CD8-positive, alpha-beta memory T cell (primary cell): ENCODE measurements around the gene GNG13. TPM values are rescaled to one million over a fixed set of nuclear protein-coding genes. Genes with fewer than 3 reads are reported as not detected.

ENCODE experiments used
- CTCF ChIA-PET: fragments of 350-600 bp; sonication (Branson Sonifier 250); formaldehyde crosslinking; loops from one replicate; lab custom pipeline; 2021; ENCODE audit warnings: antibody characterized with exemption; lab: Charles Lee
- POLR2A ChIA-PET: fragments of 350-600 bp; sonication (Branson Sonifier 250); formaldehyde crosslinking; loops from one replicate; lab custom pipeline; 2021; ENCODE audit warnings: antibody characterized with exemption; lab: Charles Lee
- DNase-seq, 5 donors: peaks; one replicate each; pipeline versions ENCODE4 v3.0.0 to v3.0.0-alpha.2; 2020 to 2022; ENCODE audit warnings: mixed read lengths in 1 of 5
- H3K27ac ChIP-seq: one replicate; pipeline ENCODE4 v1.7.0; 2013; ENCODE audit warnings: low read depth, mild to moderate bottlenecking, low read length, moderate library complexity
- H3K27me3 ChIP-seq: 2 replicates; pipeline ENCODE4 v1.7.0; 2013; ENCODE audit warnings: low read length, mild to moderate bottlenecking; ENCODE audit not compliant: insufficient read depth, poor library complexity, severe bottlenecking
- H3K36me3 ChIP-seq: 2 replicates; pipeline ENCODE4 v1.7.0; 2013; ENCODE audit warnings: mild to moderate bottlenecking, low read length, moderate library complexity; ENCODE audit not compliant: insufficient read depth
- H3K4me1 ChIP-seq: 2 replicates; pipeline ENCODE4 v1.7.0; 2013; ENCODE audit warnings: mild to moderate bottlenecking, low read length, moderate library complexity; ENCODE audit not compliant: insufficient read depth
- H3K4me3 ChIP-seq: 2 replicates; pipeline ENCODE4 v1.7.0; 2013; ENCODE audit warnings: mild to moderate bottlenecking, low read length
- H3K9me3 ChIP-seq: 2 replicates; pipeline ENCODE4 v1.7.0; 2013; ENCODE audit warnings: mild to moderate bottlenecking, low read length
- H3K27ac Mint-ChIP-seq, 8 donors: one replicate each; pipeline ENCODE4 v1.8.0; 2020 to 2021; ENCODE audit warnings: mixed read lengths in 8 of 8, mild to moderate bottlenecking in 6 of 8, inconsistent platforms in 3 of 8, moderate library complexity in 3 of 8
- H3K27me3 Mint-ChIP-seq, 2 donors: one replicate each; pipeline ENCODE4 v1.8.0; 2020 to 2021; ENCODE audit warnings: mixed read lengths in 2 of 2, mild to moderate bottlenecking in 1 of 2, moderate library complexity in 1 of 2
- H3K36me3 Mint-ChIP-seq, 3 donors: one replicate each; pipeline ENCODE4 v1.8.0; 2020 to 2021; ENCODE audit warnings: mixed read lengths in 3 of 3, inconsistent platforms in 1 of 3, mild to moderate bottlenecking in 1 of 3
- H3K4me1 Mint-ChIP-seq, 3 donors: one replicate each; pipeline ENCODE4 v1.8.0; 2020 to 2021; ENCODE audit warnings: mixed read lengths in 3 of 3, inconsistent platforms in 1 of 3, mild to moderate bottlenecking in 1 of 3
- H3K4me3 Mint-ChIP-seq, 7 donors: one replicate each; pipeline ENCODE4 v1.8.0; 2020 to 2021; ENCODE audit warnings: mixed read lengths in 7 of 7, mild to moderate bottlenecking in 6 of 7, moderate library complexity in 4 of 7, inconsistent platforms in 2 of 7
- H3K9me3 Mint-ChIP-seq, 5 donors: one replicate each; pipeline ENCODE4 v1.8.0; 2020 to 2022; ENCODE audit warnings: mixed read lengths in 5 of 5, mild to moderate bottlenecking in 3 of 5, moderate library complexity in 2 of 5, inconsistent platforms in 1 of 5
- polyA plus RNA-seq: library from polyadenylated mRNA; unstranded; fragments of 300-500 nt; fragmentation: Illumina TruSeq; gene quantifications from one replicate; pipeline ENCODE4 v1.2.3, GENCODE V29; 2021
- total RNA-seq, 2 experiments: library from RNA; stranded (reverse); gene quantifications; one replicate each; pipeline ENCODE4 v1.2.3, GENCODE V29; 2021

GNG13 gene
- total and polyA plus RNA-seq, 3 experiments from 2014 or later, result not detected

DNA sequence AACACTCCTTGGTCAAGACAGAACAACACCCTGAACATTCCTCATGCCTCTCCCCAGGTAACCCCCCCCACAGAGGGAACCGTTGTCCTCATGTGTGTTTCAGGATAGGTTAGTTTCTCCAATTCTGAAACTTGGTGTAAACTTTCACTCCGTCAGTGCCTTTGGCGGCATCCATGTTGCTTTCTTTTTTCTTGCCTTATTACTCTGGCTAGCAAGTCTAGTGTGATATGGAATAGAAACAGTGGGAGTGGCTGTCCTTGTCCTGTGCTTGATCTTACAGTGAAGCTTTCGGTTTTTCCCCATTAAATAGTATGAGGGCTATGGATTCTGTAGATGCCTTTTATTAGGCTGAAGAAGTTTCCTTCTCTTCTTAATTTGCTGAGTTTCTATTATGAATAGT is 35.7 kb upstream of the GNG13 start:
- Histone ChIP-seq H3K9me3 (peaks cover 6% of the 10 kb centered on the region), H3K36me3 (no peaks in the 10 kb centered on the region), H3K4me1 (no peaks in the 10 kb centered on the region), H3K27ac (no peak overlapping the region), H3K4me3 (no peak overlapping the region), H3K27me3 (no peaks in the 10 kb centered on the region)
- H3K36me3 Mint-ChIP-seq, result peaks cover 0 to 4% (median 0%) of the 10 kb centered on the region in 3 donors
- H3K4me1 Mint-ChIP-seq, result no peaks in the 10 kb centered on the region
- peaks cover 3 to 5% of the 10 kb centered on the region in 2 donors for H3K27me3 Mint-ChIP-seq
- peaks cover 0 to 23% (median 9%) of the 10 kb centered on the region in 5 donors for H3K9me3 Mint-ChIP-seq
- ChIA-PET POLR2A (no interaction called here), CTCF (interaction anchor here (0.8 kb wide), 1 partner anchor 8 kb away, joined by 3 read pairs; no protein-coding TSS in a partner anchor)
- no peak for DNase-seq
- no peak overlapping the region for H3K27ac Mint-ChIP-seq
- no peak overlapping the region for H3K4me3 Mint-ChIP-seq

- Mint-ChIP-seq H3K4me1 (no peaks in the 10 kb centered on the region), H3K9me3 (peaks cover 0 to 23% (median 9%) of the 10 kb centered on the region in 5 donors), H3K27ac (no peak overlapping the region), H3K36me3 (peaks cover 0 to 4% (median 0%) of the 10 kb centered on the region in 3 donors), H3K4me3 (no peak overlapping the region), H3K27me3 (peaks cover 3 to 5% of the 10 kb centered on the region in 2 donors)
- Histone ChIP-seq H3K27me3 (no peaks in the 10 kb centered on the region), H3K9me3 (peaks cover 6% of the 10 kb centered on the region), H3K4me1 (no peaks in the 10 kb centered on the region), H3K4me3 (no peak overlapping the region), H3K36me3 (no peaks in the 10 kb centered on the region), H3K27ac (no peak overlapping the region)
- no peak for DNase-seq
- POLR2A ChIA-PET, result no interaction called here
- CTCF ChIA-PET, result interaction anchor here (0.8 kb wide), 1 partner anchor 9 kb away, joined by 3 read pairs; no protein-coding TSS in a partner anchor
These were observed 34.8 kb upstream of the GNG13 start for GRCh38 chr16:835373-835772.

DNA sequence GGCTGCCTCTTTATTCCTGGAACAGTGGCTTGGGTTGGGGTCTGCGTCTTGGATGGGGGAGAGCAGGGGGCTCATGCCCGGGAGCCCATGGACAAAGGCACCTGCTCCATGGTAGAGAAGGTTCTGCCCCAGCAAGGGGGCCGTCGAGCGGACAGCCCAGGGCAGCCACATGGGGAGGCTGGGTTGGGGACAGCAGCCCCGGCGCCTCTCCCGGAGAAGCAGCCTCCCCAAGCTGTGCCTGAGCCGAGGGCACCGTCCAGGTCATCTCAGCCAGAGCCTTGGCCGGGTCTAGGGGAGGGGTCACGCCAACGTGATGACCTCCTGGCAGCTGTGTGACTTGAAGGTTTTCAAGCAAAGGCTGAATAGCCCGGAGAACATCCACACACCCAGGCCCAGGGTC is 32.9 kb upstream of the GNG13 start:
- Histone ChIP-seq H3K27ac (no peak overlapping the region), H3K9me3 (peaks cover 6% of the 10 kb centered on the region), H3K4me3 (no peak overlapping the region), H3K27me3 (no peaks in the 10 kb centered on the region), H3K36me3 (no peaks in the 10 kb centered on the region), H3K4me1 (no peaks in the 10 kb centered on the region)
- Mint-ChIP-seq H3K4me3 (no peak overlapping the region), H3K27ac (no peak overlapping the region), H3K4me1 (no peaks in the 10 kb centered on the region), H3K9me3 (peaks cover 0 to 20% (median 9%) of the 10 kb centered on the region in 5 donors), H3K27me3 (peaks cover 5 to 8% of the 10 kb centered on the region in 2 donors), H3K36me3 (peaks cover 0 to 4% (median 0%) of the 10 kb centered on the region in 3 donors)
- DNase-seq, result no peak
- POLR2A ChIA-PET, result no interaction called here
- CTCF ChIA-PET, result no interaction called here

GRCh38 chr16:832652-833336 is 32.3 kb upstream of the GNG13 start:
- no peaks in the 10 kb centered on the region for H3K4me1 ChIP-seq
- no peak overlapping the region for H3K27ac Mint-ChIP-seq
- no peaks in the 10 kb centered on the region for H3K27me3 ChIP-seq
- no peaks in the 10 kb centered on the region for H3K4me1 Mint-ChIP-seq
- H3K36me3 ChIP-seq, result no peaks in the 10 kb centered on the region
- H3K27me3 Mint-ChIP-seq, result peaks cover 7 to 8% of the 10 kb centered on the region in 2 donors
- H3K27ac ChIP-seq, result no peak overlapping the region
- H3K36me3 Mint-ChIP-seq, result peaks cover 0 to 4% (median 0%) of the 10 kb centered on the region in 3 donors
- no peak overlapping the region for H3K4me3 Mint-ChIP-seq
- CTCF ChIA-PET, result no interaction called here
- H3K9me3 ChIP-seq, result peaks cover 6% of the 10 kb centered on the region
- no peak overlapping the region for H3K4me3 ChIP-seq
- no peak for DNase-seq
- peaks cover 0 to 15% (median 8%) of the 10 kb centered on the region in 5 donors for H3K9me3 Mint-ChIP-seq
- POLR2A ChIA-PET, result no interaction called here

DNA sequence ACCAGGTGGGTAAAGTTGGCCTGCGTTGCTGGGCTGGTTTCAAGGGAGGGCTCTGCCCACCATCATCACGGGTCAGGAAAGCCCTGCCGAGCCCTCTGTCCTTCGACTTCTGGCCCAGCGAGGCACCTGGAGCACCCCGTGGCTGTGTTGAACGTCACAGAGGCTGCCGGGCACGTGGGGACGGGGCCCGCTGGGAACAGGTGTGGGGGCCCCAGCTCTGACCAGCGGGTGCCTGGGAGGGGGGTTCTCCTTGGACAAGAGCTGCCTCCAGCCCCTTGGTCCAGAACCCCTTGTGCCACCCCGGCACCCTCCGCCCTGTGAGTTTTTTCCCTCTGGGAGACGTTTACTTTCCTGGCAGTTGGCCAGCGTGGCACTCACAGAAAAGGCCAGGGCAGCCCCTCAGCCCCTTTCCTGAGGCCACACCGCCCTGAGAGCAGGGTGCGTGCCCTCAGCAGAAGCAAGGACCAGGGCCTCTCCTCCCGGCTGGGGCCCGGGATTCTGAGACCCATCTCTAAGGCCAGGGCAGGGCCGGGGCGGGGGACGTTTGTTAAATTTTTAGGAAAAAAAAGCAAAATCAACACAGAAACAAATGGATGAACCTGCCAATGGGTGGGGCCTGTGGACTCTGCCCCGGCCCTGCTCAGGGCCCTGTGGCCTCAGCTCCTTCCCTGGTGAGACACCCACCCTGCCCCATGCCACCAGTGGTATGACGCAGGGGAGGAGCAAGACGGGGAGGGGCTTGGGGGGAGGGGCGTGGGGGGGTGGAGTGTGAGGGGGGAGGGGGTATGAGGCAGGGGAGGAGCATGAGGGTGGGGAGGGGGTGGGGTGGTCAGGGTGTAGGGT is 31.3 kb upstream of the GNG13 start:
- DNase-seq, result no peak
- POLR2A ChIA-PET, result no interaction called here

DNA sequence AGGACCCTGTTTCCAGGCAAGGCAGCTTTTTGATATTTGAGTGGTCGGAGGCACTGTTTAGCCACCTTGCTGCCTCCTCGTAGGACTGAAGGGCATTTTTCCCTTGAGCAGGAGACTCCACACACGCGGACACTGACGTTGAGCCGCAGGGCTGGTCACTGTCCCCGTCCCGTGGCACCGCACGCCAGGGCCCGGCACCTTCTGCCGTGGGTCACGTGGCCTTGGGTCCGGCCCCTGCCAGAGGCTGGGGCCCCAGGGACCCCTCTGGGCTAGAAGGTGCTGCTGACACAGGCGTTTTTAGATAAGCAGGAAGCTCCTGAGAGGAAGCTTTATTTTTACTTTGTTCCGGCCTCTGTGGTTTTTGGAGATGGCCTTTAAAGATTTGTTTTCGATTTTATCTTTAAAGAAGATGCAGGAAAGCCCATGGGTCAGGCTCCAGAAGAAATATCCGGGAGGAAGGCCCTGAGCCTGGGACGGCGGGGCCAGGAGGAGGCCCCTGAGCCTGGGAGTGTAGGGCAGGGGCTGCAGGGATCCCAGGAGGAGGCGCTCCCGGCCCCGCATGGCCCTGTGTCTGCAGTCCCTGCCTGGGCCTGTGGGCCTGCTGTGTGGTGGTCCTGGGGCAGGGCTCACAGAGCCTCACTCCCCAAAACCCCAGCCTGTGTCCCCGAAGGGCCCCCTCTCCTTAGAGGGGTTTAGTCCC is 30.5 kb upstream of the GNG13 start:
- Histone ChIP-seq H3K27me3 (no peaks in the 10 kb centered on the region), H3K27ac (no peak overlapping the region), H3K4me1 (no peaks in the 10 kb centered on the region), H3K4me3 (no peak overlapping the region), H3K9me3 (peaks cover 1% of the 10 kb centered on the region), H3K36me3 (no peaks in the 10 kb centered on the region)
- Mint-ChIP-seq H3K27me3 (peaks cover 7 to 8% of the 10 kb centered on the region in 2 donors), H3K27ac (no peak overlapping the region), H3K4me1 (no peaks in the 10 kb centered on the region), H3K36me3 (no peaks in the 10 kb centered on the region), H3K9me3 (peaks cover 0 to 7% (median 0%) of the 10 kb centered on the region in 5 donors), H3K4me3 (no peak overlapping the region)
- no peak for DNase-seq
- ChIA-PET POLR2A (no interaction called here), CTCF (no interaction called here)

More for the DNA sequence above, 31.3 kb upstream of the GNG13 start:
- Histone ChIP-seq H3K4me3 (no peak overlapping the region), H3K9me3 (peaks cover 6% of the 10 kb centered on the region), H3K27ac (no peak overlapping the region), H3K27me3 (no peaks in the 10 kb centered on the region), H3K4me1 (no peaks in the 10 kb centered on the region), H3K36me3 (no peaks in the 10 kb centered on the region)
- Mint-ChIP-seq H3K27ac (no peak overlapping the region), H3K36me3 (peaks cover 0 to 4% (median 0%) of the 10 kb centered on the region in 3 donors), H3K4me3 (no peak overlapping the region), H3K27me3 (peaks cover 7 to 8% of the 10 kb centered on the region in 2 donors), H3K9me3 (peaks cover 0 to 14% (median 5%) of the 10 kb centered on the region in 5 donors), H3K4me1 (no peaks in the 10 kb centered on the region)
- CTCF ChIA-PET, result no interaction called here

DNA sequence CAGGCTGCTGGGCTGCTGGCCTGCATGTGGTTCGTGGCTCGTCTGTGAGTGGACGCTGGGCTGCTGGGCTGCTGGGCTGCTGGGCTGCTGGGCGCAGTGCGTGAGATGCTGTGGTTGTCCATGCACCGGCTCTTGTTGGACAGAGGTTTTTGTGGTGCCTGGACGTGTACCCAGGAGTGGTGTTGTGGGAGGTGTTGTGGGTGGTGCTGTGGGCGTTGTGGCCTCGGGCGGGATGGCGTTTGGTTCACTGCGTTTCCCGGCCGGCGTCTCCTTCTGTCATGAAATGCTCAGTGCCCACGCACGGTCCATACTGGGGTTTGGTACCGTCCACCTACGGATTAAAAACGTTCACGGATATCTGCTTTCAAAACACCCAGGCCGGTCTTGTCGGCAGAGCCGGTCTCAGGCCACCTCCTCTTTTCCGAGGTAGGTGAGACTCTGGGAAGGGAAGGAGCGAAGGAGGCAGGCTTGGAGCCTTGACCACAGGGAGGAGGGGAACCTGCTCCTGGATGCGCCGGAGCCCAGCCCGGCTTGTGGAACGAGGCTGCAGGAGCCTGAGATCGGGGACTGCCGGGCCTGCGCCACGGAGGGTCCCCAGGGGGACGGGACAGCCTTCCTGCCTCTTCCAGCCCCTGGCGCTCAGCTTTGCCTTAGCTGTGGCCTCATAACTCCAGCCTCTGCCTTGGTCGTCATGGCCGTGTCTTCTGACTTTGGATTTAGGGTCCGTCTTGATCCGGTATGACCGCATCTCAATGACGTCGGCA is 29.8 kb upstream of the GNG13 start:
- Histone ChIP-seq H3K27me3 (no peaks in the 10 kb centered on the region), H3K36me3 (no peaks in the 10 kb centered on the region), H3K4me1 (no peaks in the 10 kb centered on the region), H3K27ac (no peak overlapping the region), H3K9me3 (no peaks in the 10 kb centered on the region), H3K4me3 (no peak overlapping the region)
- ChIA-PET POLR2A (no interaction called here), CTCF (no interaction called here)
- no peak overlapping the region for H3K4me3 Mint-ChIP-seq
- no peaks in the 10 kb centered on the region for H3K4me1 Mint-ChIP-seq
- peaks cover 0 to 5% (median 0%) of the 10 kb centered on the region in 5 donors for H3K9me3 Mint-ChIP-seq
- peaks cover 7 to 14% of the 10 kb centered on the region in 2 donors for H3K27me3 Mint-ChIP-seq
- DNase-seq, result no peak
- peak overlapping the region in 1 of 8 donors; percentile 61 for H3K27ac Mint-ChIP-seq
- no peaks in the 10 kb centered on the region for H3K36me3 Mint-ChIP-seq
